ENCODE results near the gene HSD17B3. TPM values are rescaled to one million over a fixed set of nuclear protein-coding genes. Genes with fewer than 3 reads are reported as not detected.

Gene HSD17B3
- total RNA-seq, 2 experiments from 2014 or later, result 0.42 to 0.80 TPM

GRCh38 chr9:96214635-96215034 is 87.3 kb downstream of the HSD17B3 start:
- Mint-ChIP-seq H3K27me3 (peaks cover 52% of the 10 kb centered on the region), H3K27ac (no peak overlapping the region), H3K9me3 (no peaks in the 10 kb centered on the region), H3K4me3 (no peak overlapping the region), H3K36me3 (ENCODE audit: low read depth) (no peaks in the 10 kb centered on the region), H3K4me1 (ENCODE audit: low read depth) (peaks cover 6% of the 10 kb centered on the region)
- ATAC-seq (ENCODE audit: poor library complexity), result no peak
- CTCF ChIA-PET, result no interaction called here
- Histone ChIP-seq H3K27ac (ENCODE audit: low read depth in 1 of 2, low read length in 2 of 2) (no peak overlapping the region), H3K36me3 (ENCODE audit: insufficient read depth, low read length) (no peaks in the 10 kb centered on the region), H3K9me3 (ENCODE audit: control insufficient read depth in 1 of 2, insufficient read depth in 1 of 2, low read length in 2 of 2) (no peaks in the 10 kb centered on the region), H3K27me3 (ENCODE audit: control insufficient read depth in 1 of 2, insufficient read depth in 2 of 2, low read length in 2 of 2) (peaks cover 13 to 14% of the 10 kb centered on the region in 2 experiments), H3K4me1 (ENCODE audit: insufficient read depth, low read length) (peaks cover 19% of the 10 kb centered on the region), H3K4me3 (ENCODE audit: low read length) (no peak overlapping the region)
- POLR2A ChIA-PET, result no interaction called here
- DNase-seq, result no peak
- intact Hi-C loops (cut with DNase I, micrococcal nuclease), result loop anchor here (5.0 to 10.0 kb wide), 6 partner anchors 412 to 1430 kb away; no protein-coding TSS in a partner anchor
- no peak for TF ChIP-seq CTCF (IDR thresholded peaks at IDR 0.05)

GRCh38 chr9:96209407-96210271 is 92.3 kb downstream of the HSD17B3 start:
- no peak for TF ChIP-seq CTCF (IDR thresholded peaks at IDR 0.05)
- H3K9me3 Mint-ChIP-seq, result no peaks in the 10 kb centered on the region
- CTCF ChIA-PET, result interaction anchor here (1.0 kb wide), 1 partner anchor 8 kb away, joined by 3 read pairs; no protein-coding TSS in a partner anchor

GRCh38 chr9:96206156-96206751 is 95.7 kb downstream of the HSD17B3 start:
- POLR2A ChIA-PET, result no interaction called here
- CTCF ChIA-PET, result no interaction called here
- ATAC-seq (ENCODE audit: poor library complexity), result no peak

More at GRCh38 chr9:96209407-96210271, 92.3 kb downstream of the HSD17B3 start:
- POLR2A ChIA-PET, result no interaction called here
- intact Hi-C loops (cut with DNase I, micrococcal nuclease), result loop anchor here (10.0 kb wide), 4 partner anchors 715 to 1425 kb away; no protein-coding TSS in a partner anchor
- Mint-ChIP-seq H3K4me3 (no peak overlapping the region), H3K36me3 (ENCODE audit: low read depth) (no peaks in the 10 kb centered on the region), H3K27ac (no peak overlapping the region), H3K27me3 (peaks cover 15% of the 10 kb centered on the region), H3K4me1 (ENCODE audit: low read depth) (no peaks in the 10 kb centered on the region)
- Histone ChIP-seq H3K4me1 (ENCODE audit: insufficient read depth, low read length) (no peaks in the 10 kb centered on the region), H3K4me3 (ENCODE audit: low read length) (no peak overlapping the region), H3K36me3 (ENCODE audit: insufficient read depth, low read length) (no peaks in the 10 kb centered on the region), H3K9me3 (ENCODE audit: control insufficient read depth in 1 of 2, insufficient read depth in 1 of 2, low read length in 2 of 2) (no peaks in the 10 kb centered on the region), H3K27ac (ENCODE audit: low read depth in 1 of 2, low read length in 2 of 2) (no peak overlapping the region), H3K27me3 (ENCODE audit: control insufficient read depth in 1 of 2, insufficient read depth in 2 of 2, low read length in 2 of 2) (no peaks in the 10 kb centered on the region)
- ATAC-seq (ENCODE audit: poor library complexity), result no peak
- no peak for DNase-seq

More at GRCh38 chr9:96206156-96206751, 95.7 kb downstream of the HSD17B3 start:
- no peaks in the 10 kb centered on the region for H3K36me3 Mint-ChIP-seq (ENCODE audit: low read depth)
- H3K9me3 Mint-ChIP-seq, result no peaks in the 10 kb centered on the region
- H3K4me1 ChIP-seq (ENCODE audit: insufficient read depth, low read length), result peaks cover 8% of the 10 kb centered on the region
- H3K4me3 Mint-ChIP-seq, result no peak overlapping the region
- no peak for TF ChIP-seq CTCF (IDR thresholded peaks at IDR 0.05)
- H3K36me3 ChIP-seq (ENCODE audit: insufficient read depth, low read length), result no peaks in the 10 kb centered on the region
- no peak for DNase-seq
- H3K4me1 Mint-ChIP-seq (ENCODE audit: low read depth), result no peaks in the 10 kb centered on the region
- no peak overlapping the region for H3K4me3 ChIP-seq (ENCODE audit: low read length)
- H3K9me3 ChIP-seq (ENCODE audit: control insufficient read depth in 1 of 2, insufficient read depth in 1 of 2, low read length in 2 of 2), result peaks cover 0 to 10% of the 10 kb centered on the region in 2 experiments
- no peak overlapping the region for H3K27ac Mint-ChIP-seq
- no peak overlapping the region for H3K27ac ChIP-seq (ENCODE audit: low read depth in 1 of 2, low read length in 2 of 2)
- peaks cover 8% of the 10 kb centered on the region for H3K27me3 Mint-ChIP-seq
- intact Hi-C loops (cut with DNase I, micrococcal nuclease), result no loop called here
- peaks cover 0 to 3% of the 10 kb centered on the region in 2 experiments for H3K27me3 ChIP-seq (ENCODE audit: control insufficient read depth in 1 of 2, insufficient read depth in 2 of 2, low read length in 2 of 2)
